GM18907 (cell line): Measurements from ENCODE around the gene PAM.
"Not testable (repeated sequence)": the region's sequence is repeated elsewhere in the genome, so short reads cannot be mapped to it uniquely, and the experiment has no call there.

Experiments
- ATAC-seq: cut with Tn5 transposase; IDR thresholded peaks from one replicate; pipeline ENCODE4 v1.9.1; 2021; ENCODE audit warnings: mild to moderate bottlenecking, moderate library complexity; ENCODE audit not compliant: unreplicated experiment

Gene PAM

GRCh38 chr5:102750151-102750834 is 4.8 kb upstream of the PAM start:
- no peak for ATAC-seq

GRCh38 chr5:102751903-102752376 is 3.2 kb upstream of the PAM start:
- ATAC-seq, result not testable (repeated sequence)

- peak; percentile 17 for ATAC-seq
These were observed 977 bp upstream of the PAM start for GRCh38 chr5:102753889-102754766.

- peak; percentile 81 for ATAC-seq
These were observed 724 bp downstream of the PAM start for GRCh38 chr5:102755686-102756371.

GRCh38 chr5:102758576-102758975 is 3.5 kb downstream of the PAM start:
- ATAC-seq, result no peak

DNA sequence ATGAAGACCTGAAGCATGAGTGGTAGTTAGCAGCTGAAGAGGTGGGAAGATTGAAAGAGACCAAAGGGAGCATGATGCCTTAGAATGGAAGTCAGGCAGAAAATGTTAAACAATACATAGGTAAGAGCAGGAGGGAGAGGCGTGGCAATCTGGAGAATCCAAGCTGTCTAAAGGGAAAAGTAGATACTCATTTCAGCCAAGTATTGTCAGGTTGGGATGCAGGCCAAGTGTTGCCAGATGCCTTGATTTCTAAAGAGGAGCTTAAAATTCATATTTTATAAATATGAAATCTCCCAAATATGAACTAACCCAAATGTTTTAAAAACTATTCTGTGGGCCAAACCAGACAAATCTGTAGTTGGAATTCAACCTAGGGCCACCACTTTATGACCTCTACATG is 4.2 kb downstream of the PAM start:
- ATAC-seq, result no peak

GRCh38 chr5:102759700-102760099 is 4.6 kb downstream of the PAM start:
- ATAC-seq, result no peak

DNA sequence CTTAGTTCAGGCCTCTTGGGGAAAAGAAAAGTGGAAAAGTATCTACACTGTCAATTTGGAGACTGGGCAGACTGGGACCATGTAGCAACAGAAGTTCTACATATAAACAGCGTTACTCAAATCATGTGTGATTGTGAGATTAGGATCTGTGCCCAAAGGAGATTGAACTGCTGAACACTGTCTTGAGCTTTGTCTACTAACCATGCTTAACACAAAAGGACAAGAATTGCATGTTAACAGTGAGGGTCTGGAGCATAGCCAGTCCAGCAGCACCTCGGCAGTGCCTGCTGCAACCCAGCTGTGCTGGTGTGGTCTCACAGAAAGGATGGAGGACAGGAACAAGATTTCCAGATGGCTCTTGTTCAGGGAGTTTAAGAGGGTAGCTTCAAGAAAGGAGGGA is 5.7 kb downstream of the PAM start:
- ATAC-seq, result no peak

DNA sequence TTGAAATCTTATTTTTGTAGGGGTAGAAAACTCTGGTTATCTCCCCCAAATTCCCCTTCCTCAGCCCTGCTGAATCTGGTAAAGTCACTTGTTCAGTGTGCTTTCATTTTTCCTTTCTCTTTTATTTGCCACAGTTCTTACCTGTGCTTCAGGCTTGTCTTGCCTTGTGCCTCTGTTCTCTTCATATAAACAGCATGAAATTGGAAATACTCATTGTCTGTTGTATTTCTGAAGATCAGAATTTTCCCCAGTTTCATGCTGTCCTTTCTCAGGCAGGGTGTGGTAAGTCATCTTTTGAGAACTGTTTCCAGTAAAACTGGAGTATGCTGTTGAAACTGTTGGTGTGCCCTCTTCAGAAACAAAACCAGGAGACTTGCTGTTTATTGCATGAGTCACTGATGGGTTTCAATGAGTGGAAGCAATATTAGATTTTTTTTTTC is 7.0 kb downstream of the PAM start:
- ATAC-seq, result peak; percentile 83

DNA sequence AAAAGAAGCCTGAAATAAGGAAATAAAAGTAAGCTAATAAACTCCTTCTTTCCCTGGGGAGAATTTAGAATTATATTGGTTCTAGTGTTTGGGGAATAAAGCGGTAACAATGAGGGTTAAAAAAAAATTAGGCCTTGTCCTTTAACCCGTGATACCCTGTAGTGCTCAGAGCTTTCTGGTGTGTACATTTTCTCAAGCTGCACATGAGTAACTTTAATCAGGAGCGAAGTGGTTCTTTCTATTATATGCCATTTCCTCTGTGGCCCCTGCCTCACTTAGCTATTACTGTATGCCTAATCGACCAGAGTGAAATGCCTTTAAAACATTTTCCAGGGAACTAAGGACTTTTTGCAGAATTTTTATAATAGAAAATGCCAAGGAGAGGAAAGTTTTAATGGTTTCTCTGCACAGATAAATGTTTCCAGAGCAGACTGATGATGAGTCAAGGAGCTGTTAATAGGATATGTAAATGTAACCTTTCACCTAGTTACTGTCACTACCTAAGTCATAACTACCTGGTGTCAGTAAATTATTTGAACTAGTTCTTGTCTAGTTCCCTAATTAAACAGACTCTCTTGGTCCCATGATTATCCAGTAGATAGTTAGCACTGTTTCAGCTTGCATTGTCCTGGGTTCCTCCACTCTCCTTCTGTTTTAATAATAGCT is 7.6 kb downstream of the PAM start:
- no peak for ATAC-seq

- ATAC-seq, result no peak
These were observed 8.6 kb downstream of the PAM start for GRCh38 chr5:102763734-102764133.

- no peak for ATAC-seq
These were observed 9.4 kb downstream of the PAM start for GRCh38 chr5:102764381-102765004.

DNA sequence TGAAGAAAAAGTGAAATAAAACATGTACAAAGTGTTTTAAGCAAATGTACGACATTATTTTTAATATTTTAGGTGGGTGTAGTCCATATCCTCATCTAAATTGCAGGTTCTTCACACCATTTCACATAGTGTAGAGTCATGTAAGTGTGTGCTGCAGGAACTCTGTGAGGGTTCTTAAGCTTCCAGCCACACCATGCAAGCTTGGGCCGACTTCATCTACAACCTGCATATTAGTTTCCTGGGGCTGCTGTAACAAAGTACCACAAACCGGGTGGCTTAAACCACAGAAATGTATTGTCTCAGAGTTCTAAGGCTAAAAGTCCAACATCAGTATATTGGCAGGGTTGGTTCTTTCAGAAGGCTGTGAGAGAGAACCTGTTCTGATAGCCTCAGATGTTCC is 10.2 kb downstream of the PAM start:
- ATAC-seq, result no peak

DNA sequence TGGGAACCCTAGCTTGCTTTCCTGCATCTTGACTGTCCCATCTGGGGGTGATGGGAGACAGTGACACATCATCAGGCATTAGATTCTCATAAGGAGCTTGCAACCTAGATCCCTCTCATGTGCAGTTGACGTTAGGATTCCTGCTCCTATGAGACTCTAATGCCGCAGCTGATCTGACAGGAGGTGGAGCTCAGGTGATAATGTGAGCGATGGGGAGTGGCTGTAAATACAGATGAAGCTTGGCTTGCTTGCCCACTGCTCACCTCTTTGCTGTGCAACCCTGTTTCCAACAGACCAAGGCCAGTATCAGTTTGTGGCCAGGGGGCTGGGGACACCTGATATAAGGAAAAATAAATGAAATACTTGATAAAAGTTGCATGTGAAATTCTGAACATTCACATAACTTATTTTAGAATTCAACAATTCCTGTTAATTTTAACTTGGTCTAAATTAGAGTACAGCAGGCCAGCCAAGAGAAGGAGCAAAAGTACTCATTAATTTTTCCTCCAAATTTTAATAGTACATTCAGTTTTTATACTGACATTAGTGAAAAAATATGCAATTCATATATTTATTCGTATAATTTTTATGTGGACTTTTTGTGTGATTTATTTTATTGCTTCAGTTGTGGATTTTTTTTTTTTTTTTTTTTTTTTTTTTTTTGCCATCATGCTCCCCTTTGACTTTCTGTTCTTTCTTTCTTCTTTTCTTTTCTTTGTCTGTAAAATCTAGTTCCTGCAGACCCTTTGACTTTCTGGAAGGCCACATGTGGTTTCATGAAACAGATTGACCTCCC is 11.4 kb downstream of the PAM start:
- no peak for ATAC-seq

DNA sequence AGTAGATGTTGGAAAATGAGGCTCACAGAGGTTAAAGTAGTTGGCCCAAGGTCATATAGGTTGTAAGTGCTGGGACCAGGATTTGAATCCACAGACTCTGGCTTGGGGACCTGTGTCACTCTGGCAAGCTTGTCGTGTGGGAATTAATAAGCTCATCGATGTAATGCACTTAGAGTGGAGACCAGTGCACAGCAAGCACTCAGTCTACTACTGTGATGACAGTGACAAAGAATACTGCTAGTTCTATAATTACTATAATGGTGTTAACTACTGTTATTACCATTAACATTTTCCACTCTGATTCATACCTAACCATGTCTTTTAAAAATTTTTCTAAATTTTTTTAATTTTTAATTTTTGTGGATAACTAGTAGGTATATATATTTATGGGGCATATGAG is 12.8 kb downstream of the PAM start:
- no peak for ATAC-seq

GRCh38 chr5:102770803-102771202 is 15.7 kb downstream of the PAM start:
- ATAC-seq, result no peak

- no peak for ATAC-seq
These were observed 16.3 kb downstream of the PAM start for GRCh38 chr5:102771435-102771834.

DNA sequence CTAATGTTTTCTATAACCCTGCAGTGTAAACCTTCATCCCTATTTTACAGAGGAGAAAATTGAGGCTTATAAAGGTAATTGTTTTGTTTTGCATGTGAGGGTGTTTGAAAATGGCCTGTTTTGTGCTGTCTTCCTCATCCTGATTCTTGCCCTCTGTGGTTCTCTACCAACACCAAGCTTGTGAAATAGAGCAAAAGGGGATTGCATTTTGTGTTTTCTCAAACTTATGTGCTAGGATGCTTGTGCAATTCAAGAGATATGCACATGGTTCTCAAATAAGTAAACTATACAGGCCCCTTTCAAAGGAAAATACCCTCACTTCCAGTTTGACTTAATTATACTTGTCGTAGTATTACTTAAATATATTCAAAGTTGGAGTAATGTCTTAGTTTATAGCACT is 17.2 kb downstream of the PAM start:
- no peak for ATAC-seq

- no peak for ATAC-seq
These were observed 18.0 kb downstream of the PAM start for GRCh38 chr5:102773133-102773532.

GRCh38 chr5:102775756-102776155 is 20.7 kb downstream of the PAM start:
- ATAC-seq, result not testable (repeated sequence)
